GM19240 (cell line): Measurements from ENCODE around the gene LRRK2.

ENCODE experiments used
- DNase-seq: peaks from one replicate; pipeline ENCODE4 v3.0.0; 2011; ENCODE audit warnings: low spot score; ENCODE audit not compliant: insufficient read length

The LRRK2 gene

DNA sequence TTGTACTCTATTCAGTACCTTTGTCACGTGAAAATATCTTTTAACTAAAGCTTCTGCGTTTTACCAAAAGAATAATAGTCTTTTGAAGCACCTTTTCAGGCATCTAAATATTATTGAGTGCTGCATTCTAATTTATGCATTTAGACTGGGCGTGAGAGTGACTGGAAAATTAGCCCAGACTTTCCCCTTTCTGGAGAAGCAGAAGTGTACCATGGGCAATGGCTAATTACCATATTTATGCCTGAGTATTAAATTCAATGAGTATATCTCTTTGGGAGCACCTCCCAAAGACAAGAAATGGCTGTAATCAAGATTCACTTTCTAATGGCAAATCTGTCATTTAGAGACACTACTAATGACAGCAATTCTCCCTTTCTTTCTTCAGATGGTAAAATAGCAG is 174.9 kb downstream of the LRRK2 start:
- no peak for DNase-seq

DNA sequence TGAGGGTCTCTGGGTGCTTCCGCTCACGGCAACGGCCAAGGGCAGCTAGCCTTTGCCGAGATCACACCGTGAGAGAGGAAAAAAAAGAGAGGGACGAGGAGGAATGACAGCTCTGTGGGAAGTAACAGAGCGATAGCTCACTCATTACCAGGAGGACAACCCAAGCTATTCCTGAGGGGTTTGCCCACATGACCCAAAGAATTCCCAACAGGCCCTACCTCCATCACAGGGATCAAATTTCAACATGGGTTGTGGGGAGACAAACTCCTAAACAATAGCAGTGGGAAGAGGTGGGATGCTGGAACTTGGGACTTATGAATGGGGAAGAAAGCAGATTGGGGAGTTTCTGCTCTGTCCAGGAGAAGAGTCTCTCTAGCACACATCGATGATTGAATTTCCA is 180.6 kb downstream of the LRRK2 start:
- no peak for DNase-seq
